Right ventricle myocardium superior (tissue), 1 donor: ENCODE results near the gene MOB3B. TPM values are rescaled to one million over a fixed set of nuclear protein-coding genes. Genes with fewer than 3 reads are reported as not detected.
A peak's percentile ranks its signal among the peaks of the same experiment; 100 is the strongest.
"Not testable (repeated sequence)": the region's sequence is repeated elsewhere in the genome, so short reads cannot be mapped to it uniquely, and the experiment has no call there.

Source experiments
- ATAC-seq: fragments of 200-7000 bp; cut with Tn5 transposase; one replicate; pipeline ENCODE4 v1.9.1; 2020; ENCODE audit warnings: mild to moderate bottlenecking; ENCODE audit not compliant: poor library complexity
- DNase-seq: peaks from one replicate; pipeline ENCODE4 v3.0.0-alpha.2; 2020
- intact Hi-C: fragments of 100-400 bp; cut with DNase I; formaldehyde crosslinking; loops from one replicate; pipeline ENCODE4 v1.11.2; 2022
- total RNA-seq: library from RNA; stranded (reverse); fragmentation: NEBNext Ultra II Directional; extraction: Animal tissue kit (Norgen Biotek cat#: 25700); gene quantifications from one replicate; pipeline ENCODE4 v1.2.1, GENCODE V29; 2021
- donor health status: DM: no; HTN: yes; CAD: no; lungs with severe emphysema.

The MOB3B gene
- total RNA-seq, 1 donor from 2014 or later, result 1.5 TPM

DNA sequence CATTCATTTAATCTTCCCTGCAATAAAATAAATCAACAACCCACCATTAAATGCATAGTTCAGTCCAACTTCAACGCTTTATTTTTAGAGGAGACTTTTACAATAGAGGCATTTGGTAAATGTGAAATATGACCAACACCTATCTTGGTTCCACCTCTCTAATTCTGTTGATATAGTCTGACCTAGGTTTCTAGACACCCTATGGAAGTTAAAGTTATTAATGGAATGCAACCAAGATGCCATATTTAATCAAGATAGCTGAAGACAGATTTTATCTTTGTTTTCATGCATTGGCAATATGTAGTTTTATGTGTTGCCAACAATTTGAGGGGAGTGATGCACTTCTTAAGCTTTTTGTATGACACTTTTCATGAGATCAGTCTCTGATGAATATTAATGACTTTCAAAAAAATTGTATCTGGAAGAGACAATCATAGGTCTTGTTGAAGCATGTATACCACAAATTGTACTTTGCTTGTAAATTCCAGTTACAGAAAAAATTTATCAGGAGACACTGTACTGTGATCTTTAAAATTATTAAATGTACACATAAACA lies 107.3 kb downstream of the MOB3B start:
- intact Hi-C loops, result loop anchor here (10.0 kb wide), 1 partner anchor 62 kb away; no protein-coding TSS in a partner anchor
- DNase-seq (no peak), ATAC-seq (no peak)

- ATAC-seq, result no peak
Measured at GRCh38 chr9:27421577-27421976, 108.0 kb downstream of the MOB3B start.

DNA sequence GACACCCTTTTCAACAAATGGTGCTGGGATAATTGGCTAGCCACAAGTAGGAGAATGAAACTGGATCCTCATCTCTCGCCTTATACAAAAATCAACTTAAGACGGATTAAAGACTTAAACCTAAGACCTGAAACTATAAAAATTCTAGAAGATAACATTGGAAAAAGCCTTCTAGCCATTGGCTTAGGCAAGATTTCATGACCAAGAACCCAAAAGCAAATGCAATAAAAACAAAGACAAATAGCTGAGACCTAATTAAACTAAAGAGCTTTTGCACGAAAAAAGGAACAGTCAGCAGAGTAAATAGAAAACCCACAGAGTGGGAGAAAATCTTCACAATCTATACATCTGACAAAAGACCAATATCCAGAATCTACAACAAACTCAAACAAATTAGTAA lies 110.1 kb downstream of the MOB3B start:
- intact Hi-C loops, result loop anchor here (10.0 kb wide), 1 partner anchor 65 kb away; no protein-coding TSS in a partner anchor
- DNase-seq, ATAC-seq: not testable (repeated sequence)

More at GRCh38 chr9:27421577-27421976, 108.0 kb downstream of the MOB3B start:
- intact Hi-C loops, result loop anchor here (10.0 kb wide), 1 partner anchor 63 kb away; no protein-coding TSS in a partner anchor
- no peak for DNase-seq

- DNase-seq, result peak; percentile 53
- intact Hi-C loops, result loop anchor here (10.0 kb wide), 1 partner anchor 59 kb away; no protein-coding TSS in a partner anchor
- ATAC-seq, result peak; percentile 78
Measured at GRCh38 chr9:27414220-27414761, 115.3 kb downstream of the MOB3B start.

- intact Hi-C loops, result loop anchor here (10.0 kb wide), 1 partner anchor 59 kb away; no protein-coding TSS in a partner anchor
- DNase-seq, result no peak
- peak; percentile 49 for ATAC-seq
Measured at GRCh38 chr9:27413511-27414219, 115.9 kb downstream of the MOB3B start.

DNA sequence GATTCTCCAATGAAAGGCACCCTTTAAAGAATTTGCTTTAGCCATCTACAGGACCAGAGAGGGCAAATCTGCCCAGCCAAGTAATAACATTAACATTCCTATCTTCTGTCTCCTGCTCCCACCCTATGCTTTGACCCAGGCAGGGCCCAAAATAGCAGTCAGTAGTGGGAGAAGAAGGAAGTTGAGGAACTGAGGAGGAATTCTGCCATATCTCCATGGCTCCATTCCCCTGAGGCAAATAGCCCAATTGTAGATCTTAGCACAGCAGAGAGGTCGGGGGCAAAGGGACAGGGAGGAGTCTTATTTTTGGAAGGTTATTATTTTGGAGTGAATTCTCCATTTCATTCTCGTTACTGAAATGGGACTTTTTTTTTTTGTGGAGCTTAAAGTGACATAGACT lies 116.7 kb downstream of the MOB3B start:
- DNase-seq (no peak), ATAC-seq (peak; percentile 59)
- intact Hi-C loops, result loop anchor here (10.0 kb wide), 1 partner anchor 58 kb away; no protein-coding TSS in a partner anchor

DNA sequence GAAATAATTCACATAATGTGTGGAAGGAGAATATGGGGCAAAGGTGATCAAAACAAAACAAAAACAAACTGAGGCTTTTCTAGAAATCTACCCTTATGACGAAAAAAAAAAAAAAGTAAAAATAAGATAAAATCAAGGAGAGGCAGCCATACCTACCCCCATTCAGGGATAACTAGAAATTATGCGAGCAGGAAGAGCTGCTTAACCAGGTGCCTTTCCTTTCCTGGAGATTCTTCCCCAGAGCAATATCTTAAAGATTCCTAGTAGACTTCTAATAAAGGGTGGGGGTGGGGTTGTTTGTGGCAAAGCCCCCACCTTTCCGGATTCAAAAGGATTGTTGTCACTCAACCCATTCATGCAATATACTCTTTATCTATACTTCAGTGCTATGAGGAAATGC lies 117.5 kb downstream of the MOB3B start:
- ATAC-seq, result no peak
- DNase-seq, result no peak
- intact Hi-C loops, result loop anchor here (10.0 kb wide), 1 partner anchor 57 kb away; no protein-coding TSS in a partner anchor

DNA sequence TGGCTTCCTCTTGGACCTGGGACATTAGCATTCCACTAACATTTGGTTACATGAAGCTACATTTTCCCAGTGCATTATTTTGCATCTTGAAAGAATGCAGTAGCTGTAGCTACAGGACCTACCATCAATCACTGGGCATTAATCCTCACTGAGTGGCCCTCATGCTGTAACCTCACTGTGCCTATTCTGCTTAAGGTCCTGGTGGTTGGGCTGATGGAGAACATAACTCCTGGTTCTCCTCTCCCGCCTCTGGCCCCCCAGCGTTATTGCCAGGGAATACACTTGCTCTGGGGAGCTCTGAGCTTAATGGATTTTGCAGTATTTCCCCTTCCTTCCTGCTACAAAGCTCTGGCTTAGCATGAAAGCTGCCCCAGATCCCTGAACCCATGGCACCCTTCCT lies 121.1 kb downstream of the MOB3B start:
- DNase-seq (no peak), ATAC-seq (no peak)
- intact Hi-C loops, result loop anchor here (10.0 kb wide), 1 partner anchor 116 kb away; the partner anchor contains the start of genes IFNK and MOB3B

DNA sequence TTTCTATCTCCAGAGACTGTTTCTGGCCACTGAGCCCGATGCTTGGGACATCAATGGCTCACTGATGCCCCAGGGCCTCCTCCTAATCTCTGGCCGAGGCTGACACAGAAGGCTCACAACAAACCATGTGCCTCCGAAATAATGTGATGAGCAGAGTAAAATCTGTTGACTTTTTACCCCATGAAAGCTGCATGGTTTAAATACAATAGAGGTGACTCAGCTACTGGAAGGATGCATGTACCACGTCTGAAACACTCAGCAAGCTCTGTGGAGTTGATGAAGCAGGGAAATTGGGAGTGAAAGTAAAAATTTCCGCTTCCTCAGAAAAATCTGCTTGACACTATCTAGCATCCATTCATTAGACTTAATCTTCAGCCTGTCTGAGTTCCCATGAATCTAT lies 121.6 kb downstream of the MOB3B start:
- ATAC-seq (no peak), DNase-seq (no peak)
- intact Hi-C loops, result loop anchor here (10.0 kb wide), 1 partner anchor 117 kb away; the partner anchor contains the start of genes IFNK and MOB3B

GRCh38 chr9:27407491-27407890 lies 122.1 kb downstream of the MOB3B start:
- intact Hi-C loops, result loop anchor here (10.0 kb wide), 1 partner anchor 117 kb away; the partner anchor contains the start of genes IFNK and MOB3B
- no peak for ATAC-seq
- no peak for DNase-seq

GRCh38 chr9:27404661-27405060 lies 125.0 kb downstream of the MOB3B start:
- DNase-seq (no peak), ATAC-seq (no peak)
- intact Hi-C loops, result loop anchor here (10.0 kb wide), 1 partner anchor 120 kb away; the partner anchor contains the start of genes IFNK and MOB3B

- ATAC-seq (no peak), DNase-seq (no peak)
- intact Hi-C loops, result loop anchor here (10.0 kb wide), 1 partner anchor 122 kb away; the partner anchor contains the start of genes IFNK and MOB3B
Measured at GRCh38 chr9:27402626-27403025, 127.0 kb downstream of the MOB3B start.

DNA sequence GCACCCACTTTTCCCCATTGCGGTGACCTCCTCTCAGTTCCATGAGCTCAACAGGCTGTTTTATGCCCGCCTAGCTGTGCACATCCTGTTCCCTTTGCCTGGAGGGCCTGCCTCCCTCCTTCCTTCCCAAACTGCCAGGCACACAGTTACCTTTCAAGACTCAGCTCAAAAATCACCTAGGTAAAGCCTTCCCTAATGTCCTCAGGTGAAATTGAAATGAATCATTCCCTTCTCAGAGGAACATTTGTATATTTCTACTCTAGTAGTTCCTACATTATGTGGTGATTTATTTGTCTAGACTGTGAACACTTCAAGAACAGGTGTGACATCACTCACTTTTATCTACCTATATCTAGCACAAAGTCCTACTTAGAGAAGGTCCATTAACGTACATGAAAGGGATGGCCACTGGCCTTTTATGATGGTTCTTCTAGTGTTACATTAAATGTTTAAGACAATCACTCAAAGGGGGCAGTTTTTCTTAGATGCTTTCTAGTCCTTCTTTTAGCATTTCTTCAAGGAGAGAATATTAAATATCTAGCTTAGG lies 129.2 kb downstream of the MOB3B start:
- DNase-seq (no peak), ATAC-seq (no peak)
- intact Hi-C loops, result loop anchor here (10.0 kb wide), 1 partner anchor 124 kb away; the partner anchor contains the start of genes IFNK and MOB3B

GRCh38 chr9:27398982-27399653 lies 130.5 kb downstream of the MOB3B start:
- ATAC-seq (no peak), DNase-seq (no peak)
- intact Hi-C loops, result no loop called here

GRCh38 chr9:27396495-27396894 lies 133.1 kb downstream of the MOB3B start:
- ATAC-seq (no peak), DNase-seq (no peak)
- intact Hi-C loops, result no loop called here

- DNase-seq (no peak), ATAC-seq (peak; percentile 64)
- intact Hi-C loops, result no loop called here
Measured at GRCh38 chr9:27395484-27395921, 134.1 kb downstream of the MOB3B start.

GRCh38 chr9:27394826-27395201 lies 134.8 kb downstream of the MOB3B start:
- no peak for ATAC-seq
- intact Hi-C loops, result no loop called here
- DNase-seq, result no peak

- peak; percentile 18 for ATAC-seq
- intact Hi-C loops, result no loop called here
- DNase-seq, result no peak
Measured at GRCh38 chr9:27394154-27394825, 135.3 kb downstream of the MOB3B start.
